C4-2B (cell line): ENCODE results near the gene DNAJA1.

ENCODE experiments used
- ZFX ChIP-seq: fragments of 450-650 bp; IDR thresholded peaks from 2 replicates; pipeline ENCODE4 v1.6.1; 2017
- TF ChIP-seq, protein P1 (sequence below): fragments of 450-650 bp; conservative IDR thresholded peaks from 2 replicates; pipeline ENCODE4 v1.5.1; 2017; ENCODE audit warnings: mild to moderate bottlenecking

DNA sequence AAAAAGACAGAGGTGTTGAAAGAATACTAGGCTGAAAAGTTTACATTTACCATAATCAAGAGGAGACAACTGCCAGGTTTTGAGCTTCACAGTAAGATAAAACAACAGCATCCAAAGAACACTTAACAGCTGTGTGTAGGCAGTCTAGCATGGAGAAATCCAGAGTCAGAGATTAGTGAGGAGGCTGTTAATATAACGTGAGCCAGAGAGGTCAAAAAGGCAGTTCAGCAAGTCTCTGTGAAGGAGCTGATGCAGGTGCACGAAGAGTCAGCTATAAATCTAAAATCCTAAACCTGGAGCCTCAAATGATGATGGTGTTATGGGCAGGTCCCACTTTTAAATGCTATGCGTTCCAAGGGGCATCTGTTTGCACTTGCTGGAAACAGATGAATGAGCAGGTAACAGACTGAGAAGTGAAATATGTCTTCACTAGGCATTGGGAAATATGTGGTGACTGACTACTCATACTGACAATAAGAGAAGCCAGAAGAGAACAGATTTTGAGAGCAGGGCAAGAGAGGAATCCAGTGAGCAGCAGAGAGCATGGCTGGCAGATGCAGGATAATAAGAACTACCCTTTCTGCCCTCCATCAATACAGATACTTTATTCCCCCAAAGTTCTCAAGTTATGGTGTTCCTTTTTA, 32.4 kb upstream of the DNAJA1 start:
- TF ChIP-seq, protein P1, sequence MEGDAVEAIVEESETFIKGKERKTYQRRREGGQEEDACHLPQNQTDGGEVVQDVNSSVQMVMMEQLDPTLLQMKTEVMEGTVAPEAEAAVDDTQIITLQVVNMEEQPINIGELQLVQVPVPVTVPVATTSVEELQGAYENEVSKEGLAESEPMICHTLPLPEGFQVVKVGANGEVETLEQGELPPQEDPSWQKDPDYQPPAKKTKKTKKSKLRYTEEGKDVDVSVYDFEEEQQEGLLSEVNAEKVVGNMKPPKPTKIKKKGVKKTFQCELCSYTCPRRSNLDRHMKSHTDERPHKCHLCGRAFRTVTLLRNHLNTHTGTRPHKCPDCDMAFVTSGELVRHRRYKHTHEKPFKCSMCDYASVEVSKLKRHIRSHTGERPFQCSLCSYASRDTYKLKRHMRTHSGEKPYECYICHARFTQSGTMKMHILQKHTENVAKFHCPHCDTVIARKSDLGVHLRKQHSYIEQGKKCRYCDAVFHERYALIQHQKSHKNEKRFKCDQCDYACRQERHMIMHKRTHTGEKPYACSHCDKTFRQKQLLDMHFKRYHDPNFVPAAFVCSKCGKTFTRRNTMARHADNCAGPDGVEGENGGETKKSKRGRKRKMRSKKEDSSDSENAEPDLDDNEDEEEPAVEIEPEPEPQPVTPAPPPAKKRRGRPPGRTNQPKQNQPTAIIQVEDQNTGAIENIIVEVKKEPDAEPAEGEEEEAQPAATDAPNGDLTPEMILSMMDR, result no peak
- TF ChIP-seq ZFX, result no peak
